ENCODE measurements around the gene REL.

DNA sequence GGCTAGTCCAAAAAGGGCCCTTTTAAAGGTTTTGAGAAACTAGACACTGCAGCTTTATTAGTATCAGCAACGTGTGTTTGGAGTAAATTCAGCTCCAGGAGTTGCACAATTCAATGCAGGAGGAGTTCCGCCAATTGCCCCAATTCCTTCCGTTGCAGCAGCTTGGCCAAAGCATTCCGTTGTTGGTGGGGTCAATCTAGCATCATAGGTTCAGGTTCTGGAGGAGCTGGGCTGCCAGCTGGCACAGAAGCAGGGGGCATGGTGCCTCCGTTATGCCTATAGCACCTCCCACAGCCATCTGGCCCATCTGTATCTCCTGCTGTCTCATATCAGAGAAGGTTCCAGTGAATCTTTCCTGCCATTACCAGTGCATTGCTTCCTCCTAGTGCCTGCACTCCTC lies 55.4 kb downstream of the REL start:
- TF ChIP-seq, protein P1, sequence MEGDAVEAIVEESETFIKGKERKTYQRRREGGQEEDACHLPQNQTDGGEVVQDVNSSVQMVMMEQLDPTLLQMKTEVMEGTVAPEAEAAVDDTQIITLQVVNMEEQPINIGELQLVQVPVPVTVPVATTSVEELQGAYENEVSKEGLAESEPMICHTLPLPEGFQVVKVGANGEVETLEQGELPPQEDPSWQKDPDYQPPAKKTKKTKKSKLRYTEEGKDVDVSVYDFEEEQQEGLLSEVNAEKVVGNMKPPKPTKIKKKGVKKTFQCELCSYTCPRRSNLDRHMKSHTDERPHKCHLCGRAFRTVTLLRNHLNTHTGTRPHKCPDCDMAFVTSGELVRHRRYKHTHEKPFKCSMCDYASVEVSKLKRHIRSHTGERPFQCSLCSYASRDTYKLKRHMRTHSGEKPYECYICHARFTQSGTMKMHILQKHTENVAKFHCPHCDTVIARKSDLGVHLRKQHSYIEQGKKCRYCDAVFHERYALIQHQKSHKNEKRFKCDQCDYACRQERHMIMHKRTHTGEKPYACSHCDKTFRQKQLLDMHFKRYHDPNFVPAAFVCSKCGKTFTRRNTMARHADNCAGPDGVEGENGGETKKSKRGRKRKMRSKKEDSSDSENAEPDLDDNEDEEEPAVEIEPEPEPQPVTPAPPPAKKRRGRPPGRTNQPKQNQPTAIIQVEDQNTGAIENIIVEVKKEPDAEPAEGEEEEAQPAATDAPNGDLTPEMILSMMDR (IDR thresholded peaks at IDR 0.05): no peak
- TF ChIP-seq POLR2A (IDR thresholded peaks at IDR 0.05) (no peak), POLR2AphosphoS5 (IDR thresholded peaks at IDR 0.05) (no peak)

All from stomach (tissue), 4 donors.